ENCODE data around the gene AHDC1.

GRCh38 chr1:27575840-27576331 is 28.1 kb downstream of the AHDC1 start:
- no peak for TF ChIP-seq CTCF (IDR thresholded peaks at IDR 0.05; ENCODE audit: poor library complexity, severe bottlenecking)
- no peak for TF ChIP-seq POLR2AphosphoS5 (IDR thresholded peaks at IDR 0.05)
- no peak for TF ChIP-seq EP300 (conservative IDR thresholded peaks at IDR 0.05; ENCODE audit: poor library complexity, severe bottlenecking)

Measured in neural cell (in vitro differentiated cells).